ENCODE data around the gene MSMO1. TPM values are rescaled to one million over a fixed set of nuclear protein-coding genes. Genes with fewer than 3 reads are reported as not detected.

MSMO1 gene
- total RNA-seq, 2 experiments from 2014 or later: 35.9 to 44.7 TPM

- no peak overlapping the region for H3K27ac Mint-ChIP-seq
- POLR2A ChIA-PET: no interaction called here
- CTCF ChIA-PET: no interaction called here
- peaks cover 45% of the 10 kb centered on the region for H3K36me3 Mint-ChIP-seq (ENCODE audit: low read depth)
- no peaks in the 10 kb centered on the region for H3K27me3 Mint-ChIP-seq
- DNase-seq: no peak
- H3K4me3 Mint-ChIP-seq: no peak overlapping the region
- peaks cover 39% of the 10 kb centered on the region for H3K4me1 Mint-ChIP-seq
- no peaks in the 10 kb centered on the region for H3K9me3 Mint-ChIP-seq
Observed at GRCh38 chr4:165299399-165300060, 27.9 kb upstream of the MSMO1 start.

- peaks cover 28% of the 10 kb centered on the region for H3K4me1 Mint-ChIP-seq
- no peaks in the 10 kb centered on the region for H3K9me3 Mint-ChIP-seq
- ChIA-PET POLR2A (no interaction called here), CTCF (interaction anchor here (0.6 kb wide), 1 partner anchor 189 kb away, joined by 3 read pairs; the partner anchor contains the start of gene TMEM192)
- H3K27me3 Mint-ChIP-seq: no peaks in the 10 kb centered on the region
- peaks cover 39% of the 10 kb centered on the region for H3K36me3 Mint-ChIP-seq (ENCODE audit: low read depth)
- peak overlapping the region; percentile 77 for H3K4me3 Mint-ChIP-seq
- H3K27ac Mint-ChIP-seq: peak overlapping the region; percentile 93
- DNase-seq: peak; percentile 44
Observed at GRCh38 chr4:165301833-165302232, 25.6 kb upstream of the MSMO1 start.

GRCh38 chr4:165302658-165303057 lies 24.8 kb upstream of the MSMO1 start:
- DNase-seq: no peak
- Mint-ChIP-seq H3K4me3 (no peak overlapping the region), H3K36me3 (ENCODE audit: low read depth) (peaks cover 36% of the 10 kb centered on the region), H3K9me3 (no peaks in the 10 kb centered on the region), H3K27me3 (no peaks in the 10 kb centered on the region), H3K4me1 (peaks cover 28% of the 10 kb centered on the region), H3K27ac (peak overlapping the region; percentile 6)
- CTCF ChIA-PET: no interaction called here
- POLR2A ChIA-PET: no interaction called here

- Mint-ChIP-seq H3K4me3 (no peak overlapping the region), H3K27ac (no peak overlapping the region), H3K27me3 (no peaks in the 10 kb centered on the region), H3K4me1 (no peaks in the 10 kb centered on the region), H3K36me3 (ENCODE audit: low read depth) (peaks cover 37% of the 10 kb centered on the region), H3K9me3 (no peaks in the 10 kb centered on the region)
- ChIA-PET CTCF (interaction anchor here (1.0 kb wide), 1 partner anchor 43 kb away, joined by 3 read pairs; no protein-coding TSS in a partner anchor), POLR2A (no interaction called here)
- no peak for DNase-seq
Observed at GRCh38 chr4:165308166-165308565, 19.3 kb upstream of the MSMO1 start.

GRCh38 chr4:165308606-165309005 lies 18.9 kb upstream of the MSMO1 start:
- no peak overlapping the region for H3K4me3 Mint-ChIP-seq
- no peak overlapping the region for H3K27ac Mint-ChIP-seq
- POLR2A ChIA-PET: no interaction called here
- H3K4me1 Mint-ChIP-seq: no peaks in the 10 kb centered on the region
- H3K36me3 Mint-ChIP-seq (ENCODE audit: low read depth): peaks cover 38% of the 10 kb centered on the region
- no peaks in the 10 kb centered on the region for H3K9me3 Mint-ChIP-seq
- CTCF ChIA-PET: interaction anchor here (1.0 kb wide), 1 partner anchor 42 kb away, joined by 3 read pairs; no protein-coding TSS in a partner anchor
- DNase-seq: no peak
- H3K27me3 Mint-ChIP-seq: no peaks in the 10 kb centered on the region

GRCh38 chr4:165309456-165309855 lies 18.0 kb upstream of the MSMO1 start:
- Mint-ChIP-seq H3K36me3 (ENCODE audit: low read depth) (peaks cover 40% of the 10 kb centered on the region), H3K4me1 (no peaks in the 10 kb centered on the region), H3K4me3 (no peak overlapping the region), H3K27ac (no peak overlapping the region), H3K27me3 (no peaks in the 10 kb centered on the region), H3K9me3 (no peaks in the 10 kb centered on the region)
- no peak for DNase-seq
- ChIA-PET CTCF (interaction anchor here (1.0 to 1.1 kb wide), 2 partner anchors 17 to 41 kb away, joined by 3 read pairs; no protein-coding TSS in a partner anchor), POLR2A (no interaction called here)

- Mint-ChIP-seq H3K36me3 (ENCODE audit: low read depth) (peaks cover 43% of the 10 kb centered on the region), H3K4me1 (no peaks in the 10 kb centered on the region), H3K4me3 (no peak overlapping the region), H3K9me3 (no peaks in the 10 kb centered on the region), H3K27ac (no peak overlapping the region), H3K27me3 (no peaks in the 10 kb centered on the region)
- POLR2A ChIA-PET: no interaction called here
- no peak for DNase-seq
- CTCF ChIA-PET: no interaction called here
Observed at GRCh38 chr4:165312506-165312905, 15.0 kb upstream of the MSMO1 start.

- H3K9me3 Mint-ChIP-seq: no peaks in the 10 kb centered on the region
- no peaks in the 10 kb centered on the region for H3K27me3 Mint-ChIP-seq
- peaks cover 38% of the 10 kb centered on the region for H3K36me3 Mint-ChIP-seq (ENCODE audit: low read depth)
- H3K27ac Mint-ChIP-seq: no peak overlapping the region
- CTCF ChIA-PET: no interaction called here
- no peak overlapping the region for H3K4me3 Mint-ChIP-seq
- no peak for DNase-seq
- POLR2A ChIA-PET: no interaction called here
- no peaks in the 10 kb centered on the region for H3K4me1 Mint-ChIP-seq
Observed at GRCh38 chr4:165319030-165319429, 8.4 kb upstream of the MSMO1 start.

GRCh38 chr4:165319509-165319908 lies 8.0 kb upstream of the MSMO1 start:
- ChIA-PET POLR2A (no interaction called here), CTCF (interaction anchor here (1.0 to 1.1 kb wide), 2 partner anchors 28 to 207 kb away, joined by 3 read pairs; partner anchors contain the start of gene TMEM192)
- Mint-ChIP-seq H3K27ac (no peak overlapping the region), H3K4me3 (no peak overlapping the region), H3K27me3 (no peaks in the 10 kb centered on the region), H3K36me3 (ENCODE audit: low read depth) (peaks cover 36% of the 10 kb centered on the region), H3K4me1 (no peaks in the 10 kb centered on the region), H3K9me3 (no peaks in the 10 kb centered on the region)
- DNase-seq: no peak

- ChIA-PET POLR2A (no interaction called here), CTCF (interaction anchor here (2.6 kb wide), 1 partner anchor 193 kb away, joined by 12 read pairs; no protein-coding TSS in a partner anchor)
- Mint-ChIP-seq H3K36me3 (ENCODE audit: low read depth) (peaks cover 27% of the 10 kb centered on the region), H3K9me3 (no peaks in the 10 kb centered on the region), H3K27me3 (no peaks in the 10 kb centered on the region), H3K4me3 (no peak overlapping the region), H3K27ac (no peak overlapping the region), H3K4me1 (no peaks in the 10 kb centered on the region)
- no peak for DNase-seq
Observed at GRCh38 chr4:165324236-165324917, 3.1 kb upstream of the MSMO1 start.

- H3K27ac Mint-ChIP-seq: no peak overlapping the region
- peaks cover 4% of the 10 kb centered on the region for H3K4me1 Mint-ChIP-seq
- H3K4me3 Mint-ChIP-seq: no peak overlapping the region
- H3K9me3 Mint-ChIP-seq: no peaks in the 10 kb centered on the region
- peaks cover 23% of the 10 kb centered on the region for H3K36me3 Mint-ChIP-seq (ENCODE audit: low read depth)
- CTCF ChIA-PET: interaction anchor here (2.6 kb wide), 1 partner anchor 193 kb away, joined by 12 read pairs; no protein-coding TSS in a partner anchor
- no peaks in the 10 kb centered on the region for H3K27me3 Mint-ChIP-seq
- POLR2A ChIA-PET: no interaction called here
- no peak for DNase-seq
Observed at GRCh38 chr4:165324918-165325304, 2.6 kb upstream of the MSMO1 start.

GRCh38 chr4:165325732-165326512 lies 1.5 kb upstream of the MSMO1 start:
- H3K9me3 Mint-ChIP-seq: no peaks in the 10 kb centered on the region
- no peaks in the 10 kb centered on the region for H3K27me3 Mint-ChIP-seq
- ChIA-PET CTCF (interaction anchor here (0.5 to 2.6 kb wide), 2 partner anchors 194 to 228 kb away, joined by 4 to 12 read pairs; no protein-coding TSS in a partner anchor), POLR2A (no interaction called here)
- H3K27ac Mint-ChIP-seq: no peak overlapping the region
- no peak overlapping the region for H3K4me3 Mint-ChIP-seq
- H3K4me1 Mint-ChIP-seq: peaks cover 11% of the 10 kb centered on the region
- no peak for DNase-seq
- peaks cover 27% of the 10 kb centered on the region for H3K36me3 Mint-ChIP-seq (ENCODE audit: low read depth)

- Mint-ChIP-seq H3K4me3 (no peak overlapping the region), H3K9me3 (no peaks in the 10 kb centered on the region), H3K4me1 (peaks cover 20% of the 10 kb centered on the region), H3K27ac (no peak overlapping the region), H3K36me3 (ENCODE audit: low read depth) (peaks cover 31% of the 10 kb centered on the region), H3K27me3 (no peaks in the 10 kb centered on the region)
- POLR2A ChIA-PET: no interaction called here
- peak; percentile 21 for DNase-seq
- CTCF ChIA-PET: interaction anchor here (0.9 to 1.4 kb wide), 5 partner anchors 10 to 229 kb away, joined by 3 to 4 read pairs (median 4); partner anchors contain the start of gene TMEM192
Observed at GRCh38 chr4:165326831-165327210, 648 bp upstream of the MSMO1 start.
